Brain microvascular endothelial cell (primary cell): ENCODE results near the gene PLCXD1.
"Not testable (repeated sequence)": the region's sequence is repeated elsewhere in the genome, so short reads cannot be mapped to it uniquely, and the experiment has no call there.

Experiments used
- DNase-seq: peaks from one replicate; pipeline ENCODE4 v3.0.0-alpha.2; 2020
- H3K27ac ChIP-seq: fragments of 250-450 bp; sonication (Bioruptor Pico); 2 replicates; pipeline ENCODE4 v1.5.1; 2020; ENCODE audit warnings: mild to moderate bottlenecking, moderate library complexity
- H3K27me3 ChIP-seq: fragments of 250-450 bp; sonication (Bioruptor Pico); replicated peaks from 2 replicates; pipeline ENCODE4 v1.5.1; 2020; ENCODE audit warnings: mild to moderate bottlenecking
- H3K36me3 ChIP-seq: fragments of 250-450 bp; sonication (Bioruptor Pico); replicated peaks from 2 replicates; pipeline ENCODE4 v1.5.1; 2020; ENCODE audit warnings: mild to moderate bottlenecking
- H3K4me3 ChIP-seq: 2 replicates; pipeline ENCODE4 v1.5.1; 2011; ENCODE audit warnings: low read depth, mild to moderate bottlenecking, control low read depth, low read length, moderate library complexity
- in situ Hi-C: cut with HindIII; loops from 2 replicates; pipeline ENCODE4 v1.10.0; 2017; ENCODE audit warnings: low sequenced_read_pairs, low pct_ligation_motif_present
- TF ChIP-seq, protein P1 (sequence below): IDR thresholded peaks from 2 replicates; pipeline ENCODE4 v1.5.1; 2011; ENCODE audit warnings: low read depth, mild to moderate bottlenecking, moderate library complexity, low read length, control low read depth, inconsistent platforms; ENCODE audit errors: missing control alignments

The PLCXD1 gene

DNA sequence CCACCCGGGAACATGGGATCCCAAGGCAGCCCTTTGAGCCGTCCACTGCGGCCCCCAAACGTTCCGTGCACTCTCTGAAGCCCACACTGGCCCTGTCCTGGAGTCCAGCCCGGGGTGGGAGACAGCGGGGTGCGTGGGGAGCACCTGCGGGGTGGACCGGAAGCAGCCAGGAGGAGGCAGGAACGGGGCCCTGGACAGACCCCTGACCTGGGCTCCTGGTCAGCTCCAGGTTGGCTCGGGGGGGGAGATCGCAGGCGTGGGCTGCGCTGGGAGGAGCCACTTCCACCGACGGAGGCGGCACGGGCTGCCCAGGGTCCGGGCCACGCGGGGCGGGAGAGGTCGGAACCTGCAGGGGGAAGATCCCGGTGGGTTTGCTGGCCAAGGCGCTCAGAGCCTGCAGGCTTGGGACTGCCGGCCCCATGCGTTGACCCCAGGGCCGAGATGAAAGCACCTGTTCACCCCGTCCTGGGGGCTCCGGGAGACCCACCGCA, 5.7 kb upstream of the PLCXD1 start:
- Histone ChIP-seq H3K36me3 (no peaks in the 10 kb centered on the region), H3K27ac (no peak overlapping the region), H3K4me3 (no peak overlapping the region)

GRCh38 chrX:275967-276580, 5.1 kb upstream of the PLCXD1 start:
- Histone ChIP-seq H3K36me3 (no peaks in the 10 kb centered on the region), H3K27ac (no peak overlapping the region), H3K27me3 (no peaks in the 10 kb centered on the region), H3K4me3 (peak overlapping the region; percentile 55)
- DNase-seq, result no peak
- in situ Hi-C loops, result no loop called here
- TF ChIP-seq, protein P1, sequence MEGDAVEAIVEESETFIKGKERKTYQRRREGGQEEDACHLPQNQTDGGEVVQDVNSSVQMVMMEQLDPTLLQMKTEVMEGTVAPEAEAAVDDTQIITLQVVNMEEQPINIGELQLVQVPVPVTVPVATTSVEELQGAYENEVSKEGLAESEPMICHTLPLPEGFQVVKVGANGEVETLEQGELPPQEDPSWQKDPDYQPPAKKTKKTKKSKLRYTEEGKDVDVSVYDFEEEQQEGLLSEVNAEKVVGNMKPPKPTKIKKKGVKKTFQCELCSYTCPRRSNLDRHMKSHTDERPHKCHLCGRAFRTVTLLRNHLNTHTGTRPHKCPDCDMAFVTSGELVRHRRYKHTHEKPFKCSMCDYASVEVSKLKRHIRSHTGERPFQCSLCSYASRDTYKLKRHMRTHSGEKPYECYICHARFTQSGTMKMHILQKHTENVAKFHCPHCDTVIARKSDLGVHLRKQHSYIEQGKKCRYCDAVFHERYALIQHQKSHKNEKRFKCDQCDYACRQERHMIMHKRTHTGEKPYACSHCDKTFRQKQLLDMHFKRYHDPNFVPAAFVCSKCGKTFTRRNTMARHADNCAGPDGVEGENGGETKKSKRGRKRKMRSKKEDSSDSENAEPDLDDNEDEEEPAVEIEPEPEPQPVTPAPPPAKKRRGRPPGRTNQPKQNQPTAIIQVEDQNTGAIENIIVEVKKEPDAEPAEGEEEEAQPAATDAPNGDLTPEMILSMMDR, result peak; percentile 17

More for the DNA sequence above, 5.7 kb upstream of the PLCXD1 start:
- no peak for DNase-seq
- no peaks in the 10 kb centered on the region for H3K27me3 ChIP-seq
- in situ Hi-C loops, result no loop called here
- TF ChIP-seq, protein P1, result no peak

DNA sequence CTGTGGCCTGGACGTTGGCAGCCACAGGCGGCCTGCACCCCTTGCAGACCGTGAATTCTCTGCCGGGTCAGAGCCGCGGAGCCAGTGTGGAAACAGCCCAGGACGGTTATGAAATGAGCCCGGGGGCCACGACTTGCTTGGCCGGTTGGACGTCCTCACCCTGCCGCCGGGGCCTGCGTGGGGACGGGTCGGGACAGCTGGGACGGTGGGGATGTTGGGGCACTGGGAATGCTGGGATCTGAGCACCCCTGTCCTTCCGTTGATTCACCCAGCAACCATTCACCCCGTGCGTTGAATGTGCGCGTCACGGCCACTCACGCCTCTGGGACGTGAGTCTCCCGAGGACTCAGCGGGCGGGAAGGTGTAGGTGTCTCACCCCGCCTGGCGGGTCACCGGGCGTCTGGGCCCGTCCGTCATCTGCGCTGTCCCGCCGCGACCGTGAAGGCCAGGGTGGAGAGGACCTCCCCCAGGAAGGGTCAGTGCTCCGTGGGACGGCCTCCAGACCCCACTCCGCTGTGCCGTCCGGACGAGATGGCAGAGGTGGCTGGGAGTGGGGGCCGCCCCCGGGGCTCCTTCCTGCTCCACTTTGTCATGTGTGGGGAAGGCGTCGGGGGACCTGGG, 4.5 kb upstream of the PLCXD1 start:
- no peaks in the 10 kb centered on the region for H3K27me3 ChIP-seq
- DNase-seq, result peak; percentile 25
- H3K4me3 ChIP-seq, result peak overlapping the region; percentile 55
- in situ Hi-C loops, result no loop called here
- H3K36me3 ChIP-seq, result no peaks in the 10 kb centered on the region
- H3K27ac ChIP-seq, result no peak overlapping the region
- TF ChIP-seq, protein P1, result no peak

GRCh38 chrX:279757-280604, 1.2 kb upstream of the PLCXD1 start:
- H3K27ac ChIP-seq, H3K4me3 ChIP-seq, H3K36me3 ChIP-seq, DNase-seq, in situ Hi-C loops, H3K27me3 ChIP-seq: not testable (repeated sequence)

DNA sequence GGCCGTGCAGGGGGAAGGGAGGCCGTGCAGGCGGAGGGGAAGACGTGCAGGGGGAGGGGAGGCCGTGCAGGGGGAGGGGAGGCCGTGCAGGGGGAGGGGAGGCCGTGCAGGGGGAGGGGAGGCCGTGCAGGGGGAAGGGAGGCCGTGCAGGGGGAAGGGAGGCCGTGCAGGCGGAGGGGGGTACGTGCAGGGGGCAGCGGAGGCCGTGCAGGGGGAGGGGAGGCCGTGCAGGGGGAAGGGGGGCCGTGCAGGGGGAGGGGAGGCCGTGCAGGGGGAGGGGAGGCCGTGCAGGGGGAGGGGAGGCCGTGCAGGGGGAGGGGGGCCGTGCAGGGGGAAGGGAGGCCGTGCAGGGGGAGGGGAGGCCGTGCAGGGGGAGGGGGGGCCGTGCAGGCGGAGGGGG, 459 bp upstream of the PLCXD1 start:
- H3K27ac ChIP-seq, H3K36me3 ChIP-seq, H3K4me3 ChIP-seq, H3K27me3 ChIP-seq, in situ Hi-C loops, DNase-seq: not testable (repeated sequence)

DNA sequence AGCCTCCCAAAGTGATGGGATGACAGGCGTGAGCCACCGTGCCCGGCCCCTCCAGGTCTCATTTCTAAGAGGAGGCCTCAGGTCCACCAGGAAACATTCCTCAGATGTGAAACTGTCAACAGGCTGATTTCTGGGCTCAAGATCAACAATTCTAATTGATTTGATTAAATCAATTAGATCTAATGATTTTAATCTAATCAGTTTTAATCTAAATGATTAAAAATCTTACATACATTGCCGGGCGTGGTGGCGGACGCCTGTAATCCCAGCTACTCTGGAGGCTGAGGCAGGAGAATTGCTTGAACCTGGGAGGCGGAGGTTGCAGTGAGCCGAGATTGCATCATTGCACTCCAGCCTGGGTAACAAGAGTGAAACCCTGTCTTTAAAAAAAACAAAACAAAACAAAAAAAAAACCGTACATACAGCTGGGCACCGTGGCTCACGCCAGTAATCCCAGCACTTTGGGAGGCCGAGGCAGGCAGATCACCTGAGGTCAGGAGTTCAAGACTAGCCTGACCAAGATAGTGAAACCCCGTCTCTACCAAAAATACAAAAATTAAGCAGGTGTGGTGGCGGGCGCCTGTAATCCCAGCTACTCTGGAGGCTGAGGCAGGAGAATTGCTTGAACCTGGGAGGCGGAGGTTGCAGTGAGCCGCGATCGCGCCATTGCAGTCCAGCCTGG, 960 bp downstream of the PLCXD1 start:
- DNase-seq, H3K36me3 ChIP-seq, H3K27me3 ChIP-seq, H3K27ac ChIP-seq, in situ Hi-C loops: not testable (repeated sequence)
- H3K4me3 ChIP-seq, result peak overlapping the region; percentile 46
